GM12878 (cell line): ENCODE measurements around the gene MYO7A. TPM values are rescaled to one million over a fixed set of nuclear protein-coding genes. Genes with fewer than 3 reads are reported as not detected.

ENCODE experiments used
- ATAC-seq: fragments of 200-7000 bp; cut with Tn5 transposase; 3 replicates; pipeline ENCODE4 v1.9.1; 2020; ENCODE audit warnings: mild to moderate bottlenecking, moderate library complexity
- BruUV-seq: library from RNA; stranded (reverse); fragments of 400-500 nt; replicated peaks from 2 replicates; lab custom pipeline; 2021; lab: Mats Ljungman, UMichigan
- CTCF ChIA-PET: fragments of 300-600 bp; sonication (Branson Sonifier 250); formaldehyde crosslinking; extraction: SDS; loops from one replicate; lab custom pipeline; 2021; ENCODE audit warnings: inconsistent platforms; lab: Yijun Ruan, JAX
- POLR2A ChIA-PET: fragments of 350-600 bp; formaldehyde crosslinking; extraction: SDS; loops from one replicate; lab custom pipeline; 2021; ENCODE audit warnings: inconsistent platforms; lab: Charles Lee
- RAD21 ChIA-PET: fragments of 300-600 bp; sonication (Branson Sonifier 250); formaldehyde crosslinking; loops from one replicate; lab custom pipeline; 2023; ENCODE audit warnings: antibody characterized with exemption; ENCODE audit not compliant: unreplicated experiment; lab: Charles Lee
- SMC1A ChIA-PET: fragments of 300-600 bp; sonication (Branson Sonifier 250); formaldehyde crosslinking; loops from one replicate; lab custom pipeline; 2023; ENCODE audit not compliant: unreplicated experiment, uncharacterized antibody; lab: Charles Lee
- DNase-seq: peaks from one replicate; pipeline ENCODE4 v3.0.0-alpha.2; 2011; ENCODE audit warnings: low read depth, low spot score
- FAIRE-seq: peaks from 3 replicates; lab custom pipeline; 2011; peaks lifted over from hg19 to GRCh38; lab: Jason Lieb, UNC
- H2AFZ ChIP-seq: 2 replicates; pipeline ENCODE4 v1.6.0; 2011; ENCODE audit warnings: low read depth, low read length, control low read depth; ENCODE audit not compliant: control insufficient read depth
- H3K27ac ChIP-seq: 2 replicates; pipeline ENCODE4 v1.5.1; 2011; ENCODE audit warnings: control low read depth; ENCODE audit not compliant: control insufficient read depth, insufficient read depth
- H3K27me3 ChIP-seq, 2 experiments: replicated peaks in 1 of 2; 2 replicates each; pipeline versions ENCODE4 v1.6.0 to v1.6.1; 2011; ENCODE audit warnings: low read length in 1 of 2; ENCODE audit not compliant: control insufficient read depth in 2 of 2, insufficient read depth in 2 of 2
- H3K36me3 ChIP-seq, 2 experiments: 2 replicates each; pipeline ENCODE4 v1.5.1; 2011; ENCODE audit warnings: low read length in 1 of 2; ENCODE audit not compliant: control insufficient read depth in 2 of 2, insufficient read depth in 2 of 2
- H3K4me1 ChIP-seq: 2 replicates; pipeline ENCODE4 v1.6.1; 2011; ENCODE audit warnings: mild to moderate bottlenecking, low read length, moderate library complexity, mixed read lengths; ENCODE audit not compliant: control insufficient read depth, insufficient read depth
- H3K4me2 ChIP-seq: 2 replicates; pipeline ENCODE4 v1.6.0; 2011; ENCODE audit warnings: control low read depth; ENCODE audit not compliant: control insufficient read depth, insufficient read depth
- H3K4me3 ChIP-seq: fragments of 200-600 bp; sonication (generic); 2 replicates; pipeline ENCODE4 v1.5.1; 2016
- H3K79me2 ChIP-seq: 2 replicates; pipeline ENCODE4 v1.6.0; 2011; ENCODE audit warnings: low read length; ENCODE audit not compliant: control insufficient read depth, insufficient read depth
- H3K9ac ChIP-seq: 2 replicates; pipeline ENCODE4 v1.8.0; 2011; ENCODE audit warnings: low read length, control low read depth, mixed read lengths; ENCODE audit not compliant: control insufficient read depth, insufficient read depth
- H3K9me3 ChIP-seq: replicated peaks from 3 replicates; pipeline ENCODE4 v1.5.1; 2011; ENCODE audit warnings: mild to moderate bottlenecking, low read length; ENCODE audit not compliant: control insufficient read depth, insufficient read depth
- H4K20me1 ChIP-seq: 2 replicates; pipeline ENCODE4 v1.6.0; 2011; ENCODE audit not compliant: control insufficient read depth, insufficient read depth
- BCL11A ChIP-seq: IDR thresholded peaks from 2 replicates; pipeline ENCODE4 v1.6.1; 2011; ENCODE audit warnings: low read depth, low read length
- BMI1 ChIP-seq: fragments of 450-650 bp; IDR thresholded peaks from 2 replicates; pipeline ENCODE4 v1.6.1; 2016; ENCODE audit warnings: mild to moderate bottlenecking, moderate library complexity, borderline replicate concordance
- CEBPB ChIP-seq, 2 experiments: fragments of 150-350 bp in 1 of 2; IDR thresholded peaks; 2 replicates each; pipeline ENCODE4 v1.6.1; 2012 to 2014; ENCODE audit warnings: low read depth in 2 of 2, low read length in 2 of 2, borderline replicate concordance in 1 of 2, inconsistent platforms in 1 of 2
- EP300 ChIP-seq, 2 experiments: fragments of 150-350 bp in 1 of 2; IDR thresholded peaks; 2 replicates each; pipeline ENCODE4 v1.6.1; 2011 to 2012; ENCODE audit warnings: low read depth in 2 of 2, low read length in 2 of 2, borderline replicate concordance in 1 of 2, improper control_type of control experiment in 1 of 2, inconsistent platforms in 1 of 2; ENCODE audit not compliant: control insufficient read depth in 1 of 2
- JUNB ChIP-seq: IDR thresholded peaks from 2 replicates; pipeline ENCODE4 v1.6.1; 2016; ENCODE audit warnings: antibody characterized with exemption, mild to moderate bottlenecking
- MLLT1 ChIP-seq: fragments of 450-650 bp; IDR thresholded peaks from 2 replicates; pipeline ENCODE4 v1.6.1; 2016; ENCODE audit warnings: mild to moderate bottlenecking
- REST ChIP-seq: IDR thresholded peaks from 2 replicates; pipeline ENCODE4 v1.6.1; 2012; ENCODE audit warnings: mild to moderate bottlenecking, low read depth, low read length
- TARDBP ChIP-seq: IDR thresholded peaks from 2 replicates; pipeline ENCODE4 v1.6.1; 2016; ENCODE audit warnings: borderline replicate concordance
- USF1 ChIP-seq: IDR thresholded peaks from 2 replicates; pipeline ENCODE4 v1.6.1; 2011; ENCODE audit warnings: borderline replicate concordance, low read depth, mild to moderate bottlenecking, moderate library complexity, mixed read lengths, low read length; ENCODE audit not compliant: insufficient read depth; ENCODE audit errors: extremely low read length
- YBX1 ChIP-seq: fragments of 450-650 bp; IDR thresholded peaks from 2 replicates; pipeline ENCODE4 v1.6.1; 2016; ENCODE audit warnings: antibody characterized with exemption
- WGBS: methylation state at CpG from one replicate; pipeline ENCODE4 v1.1.6; 2016; ENCODE audit warnings: low lambda C conversion rate; ENCODE audit not compliant: insufficient replicate concordance, insufficient coverage; ENCODE audit errors: missing lambda C conversion rate; 5-methylcytosine and 5-hydroxymethylcytosine counted together
- in situ Hi-C: fragments of 300-500 bp; cut with MboI; formaldehyde crosslinking; loops from 9 replicates; pipeline ENCODE4 v1.14.3; 2018; ENCODE audit warnings: mixed read lengths
- intact Hi-C: fragments of 100-400 bp; cut with micrococcal nuclease; formaldehyde crosslinking; loops from one replicate; pipeline ENCODE4 v1.14.2; 2022; ENCODE audit not compliant: unreplicated experiment
- polyA plus RNA-seq, 11 experiments: library from polyadenylated mRNA; depleted of rRNA in 4 of 11; unstranded in 6 of 11; stranded (reverse) in 5 of 11; fragments of >200 nt; fragmentation: Nextera tagmentation in 4 of 11; fragmentation: Illumina TruSeq in 1 of 11; extraction: Ambion mirVana in 4 of 11; extraction: Trizol in 1 of 11; gene quantifications; 1 replicate in 1 of 11; 2 replicates in 10 of 11; pipeline versions ENCODE4 v1.2.1 to v1.2.3, GENCODE V29; 2011 to 2016; ENCODE audit warnings: inconsistent platforms in 2 of 11, missing spikeins in 2 of 11, low read depth in 1 of 11
- total RNA-seq, 4 experiments: library from RNA; depleted of rRNA in 3 of 4; stranded (reverse); fragments of >200 nt in 3 of 4; fragmentation: Illumina TruSeq in 1 of 4; extraction: Trizol in 1 of 4; gene quantifications; 2 replicates each; pipeline versions ENCODE4 v1.2.1 to v1.2.3, GENCODE V29; 2013 to 2021

MYO7A gene
- total and polyA plus RNA-seq, 10 of the 15 experiments (the other 5 are each of a cell fraction or from before 2014, with no cell fraction given), result 0.01 to 0.21 (median 0.04) TPM; not detected in 6

DNA sequence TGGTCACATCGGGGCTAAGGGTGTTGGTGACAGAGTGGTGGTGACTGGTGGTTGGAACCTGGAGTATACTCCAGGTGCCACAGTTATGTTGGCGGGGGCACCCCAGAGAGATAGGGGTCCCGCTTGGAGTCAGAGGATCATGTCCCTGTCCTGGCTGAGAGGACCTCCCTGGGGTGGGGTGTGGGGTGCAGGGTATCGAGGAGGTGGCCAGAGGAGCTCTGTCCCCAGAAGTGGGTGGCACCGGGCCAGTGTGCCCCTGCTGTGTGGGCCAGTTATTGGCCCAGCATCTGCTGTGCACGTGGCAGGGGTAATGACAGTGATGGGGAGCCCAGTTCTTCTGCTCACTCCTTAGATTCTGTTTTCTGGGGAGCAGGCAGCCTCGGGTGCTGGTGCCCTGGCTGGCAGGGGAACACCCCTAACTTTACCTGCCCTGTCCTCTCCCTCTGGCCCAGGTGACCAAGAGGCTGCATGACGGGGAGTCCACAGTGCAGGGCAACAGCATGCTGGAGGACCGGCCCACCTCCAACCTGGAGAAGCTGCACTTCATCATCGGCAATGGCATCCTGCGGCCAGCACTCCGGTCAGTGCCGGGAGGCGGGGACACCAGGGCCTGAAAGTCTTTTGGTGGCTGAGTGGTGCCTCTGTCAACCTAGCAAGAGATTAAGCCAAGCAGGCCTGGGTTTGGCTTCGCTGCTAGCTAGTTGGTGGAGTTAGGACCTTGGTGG is 56.3 kb downstream of the MYO7A start (continued):
- TF ChIP-seq MLLT1, result no peak
- TF ChIP-seq EP300 (IDR thresholded peaks at IDR 0.05; ENCODE audit: borderline replicate concordance in 1 of 2, control insufficient read depth in 1 of 2, low read depth in 2 of 2, low read length in 2 of 2), result no peak
- no peak for TF ChIP-seq TARDBP

DNA sequence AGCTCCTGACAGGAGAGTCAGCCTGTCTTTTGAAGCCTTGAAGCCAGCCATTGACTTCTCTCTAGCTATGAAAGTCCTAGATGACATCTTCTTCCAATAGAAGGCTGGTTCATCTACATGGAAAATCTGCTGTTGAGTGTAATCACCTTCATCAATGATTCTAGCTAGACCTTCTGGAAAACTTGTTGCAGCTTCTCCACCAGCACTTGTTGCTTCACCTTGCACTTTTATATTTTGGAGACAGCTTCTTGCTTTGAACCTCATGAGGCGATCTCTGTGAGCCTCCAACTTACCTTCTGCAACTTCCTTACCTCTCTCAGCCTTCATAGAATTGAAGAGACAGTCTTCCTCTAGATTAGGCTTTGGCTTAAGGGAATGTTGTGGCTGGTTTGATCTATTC is 58.3 kb downstream of the MYO7A start:
- DNase-seq (no peak), FAIRE-seq (no peak), ATAC-seq (no peak)
- Histone ChIP-seq H3K27me3 (peaks cover 0 to 4% of the 10 kb centered on the region in 2 experiments; a peak in 2 of 4 replicates), H3K9ac (no peak overlapping the region), H4K20me1 (no peaks in the 10 kb centered on the region), H3K9me3 (no peaks in the 10 kb centered on the region), H3K4me2 (no peak overlapping the region), H3K36me3 (no peaks in the 10 kb centered on the region), H3K27ac (no peak overlapping the region), H3K79me2 (no peaks in the 10 kb centered on the region), H2AFZ (no peak overlapping the region), H3K4me1 (no peaks in the 10 kb centered on the region), H3K4me3 (no peak overlapping the region)
- in situ Hi-C loops, result no loop called here
- WGBS, result 11% methylated on average over 1 of the region's 1 CpG
- POLR2A ChIA-PET, result no interaction called here
- CTCF ChIA-PET, result interaction anchor here (0.6 to 4.3 kb wide), 9 partner anchors 10 to 689 kb away, joined by 3 to 50 read pairs (median 4); partner anchors contain the start of gene MYO7A
- SMC1A ChIA-PET, result interaction anchor here (0.9 to 3.6 kb wide), 7 partner anchors 9 to 432 kb away, joined by 3 to 20 read pairs (median 3); partner anchors contain the start of gene MYO7A
- intact Hi-C loops, result loop anchor here (5.0 kb wide), 1 partner anchor 139 kb away; no protein-coding TSS in a partner anchor
- no TSS peak for BruUV-seq
- RAD21 ChIA-PET, result interaction anchor here (1.2 to 1.3 kb wide), 2 partner anchors 9 to 59 kb away, joined by 3 to 5 read pairs; no protein-coding TSS in a partner anchor
- no peak for TF ChIP-seq JUNB
- no peak for TF ChIP-seq CEBPB (IDR thresholded peaks at IDR 0.05; ENCODE audit: borderline replicate concordance in 1 of 2, low read depth in 2 of 2, low read length in 2 of 2)
- TF ChIP-seq BCL11A, result no peak
- no peak for TF ChIP-seq BMI1
- no peak for TF ChIP-seq YBX1
- no peak for TF ChIP-seq USF1
- TF ChIP-seq REST, result no peak
